Ovary (tissue), 9 donors: ENCODE measurements around the gene EPM2A. TPM values are rescaled to one million over a fixed set of nuclear protein-coding genes. Genes with fewer than 3 reads are reported as not detected.
"Not testable (repeated sequence)": the region's sequence is repeated elsewhere in the genome, so short reads cannot be mapped to it uniquely, and the experiment has no call there.

ENCODE experiments used
- DNase-seq, 5 donors: peaks; one replicate each; pipeline ENCODE4 v3.0.0-alpha.2; 2019 to 2020
- H3K27ac ChIP-seq, 2 donors: fragments of 200-600 bp; one replicate each; pipeline versions ENCODE4 v1.5.1 to v1.8.0; 2019 to 2022
- H3K27me3 ChIP-seq: fragments of 200-600 bp; one replicate; pipeline ENCODE4 v1.8.0; 2022
- H3K36me3 ChIP-seq: fragments of 200-600 bp; sonication (generic); one replicate; pipeline ENCODE4 v1.5.1; 2019
- H3K4me1 ChIP-seq: one replicate; pipeline ENCODE4 v1.8.1; 2013; ENCODE audit warnings: mild to moderate bottlenecking, moderate library complexity; ENCODE audit not compliant: insufficient read depth
- H3K4me3 ChIP-seq: fragments of 200-600 bp; sonication (generic); one replicate; pipeline ENCODE4 v1.5.1; 2017
- H3K9me3 ChIP-seq, 2 donors: fragments of 200-600 bp in 1 of 2; sonication (generic) in 1 of 2; one replicate each; pipeline versions ENCODE4 v1.5.1 to v1.8.1; 2013 to 2019; ENCODE audit warnings: mild to moderate bottlenecking in 1 of 2, moderate library complexity in 1 of 2
- CTCF ChIP-seq, 3 donors: fragments of 450-650 bp in 2 of 3; fragments of 200-600 bp in 1 of 3; IDR thresholded peaks; one replicate each; pipeline versions ENCODE4 v1.5.1 to v1.8.0; 2016 to 2022; ENCODE audit warnings: antibody characterized with exemption in 3 of 3, mild to moderate bottlenecking in 1 of 3
- EP300 ChIP-seq: sonication (generic); formaldehyde crosslinking; IDR thresholded peaks from one replicate; pipeline ENCODE4 v1.6.1; 2017; ENCODE audit warnings: antibody characterized with exemption
- POLR2A ChIP-seq: fragments of 450-650 bp; IDR thresholded peaks from one replicate; pipeline ENCODE4 v1.6.1; 2017; ENCODE audit warnings: antibody characterized with exemption, mild to moderate bottlenecking, moderate library complexity
- WGBS, 3 donors: extraction: QIAGEN DNeasy Blood & Tissue Kit in 1 of 3; methylation state at CpG; one replicate each; pipeline versions ENCODE4 v1.1.5 to v1.1.7; 2013 to 2017; 5-methylcytosine and 5-hydroxymethylcytosine counted together
- intact Hi-C, 4 donors: fragments of 100-400 bp; cut with DNase I; formaldehyde crosslinking; loops; one replicate each; pipeline versions ENCODE4 v1.11.0 to v1.15.1; 2022 to 2023
- polyA plus RNA-seq, 2 donors: library from polyadenylated mRNA; stranded (reverse); fragments of 200-250 nt in 1 of 2; fragments of 350-450 nt in 1 of 2; fragmentation: Illumina TruSeq in 1 of 2; extraction: RNeasy Lipid Tissue Mini Kit (QIAGEN cat#74804) in 1 of 2; gene quantifications; one replicate each; pipeline ENCODE4 v1.2.3, GENCODE V29; 2013 to 2014
- total RNA-seq, 7 donors: library from RNA; depleted of rRNA in 2 of 7; stranded (reverse); fragments of >200 nt in 2 of 7; fragmentation: NEBNext Ultra II Directional in 3 of 7; extraction: Animal tissue kit (Norgen Biotek cat#: 25700) in 3 of 7; gene quantifications; one replicate each; pipeline versions ENCODE4 v1.1.0 to v1.2.4, GENCODE V29; 2016 to 2023
- donor health status: DM: no; HTN: no; CAD: no; lungs with moderate emphysema.
- donor health status: DM: no; HTN: no; CAD: no.
- donor health status: Bipolar disorder and iron deficiency.
- donor health status: DM: yes; HTN: yes; CAD: no.
- donor health status: DM: no; HTN: no; CAD: no.
- donor health status: DM: yes; HTN: yes; CAD: no.

EPM2A gene
- total and polyA plus RNA-seq, 9 donors, result 6.0 to 23.9 (median 17.5) TPM

- no peak for DNase-seq
- Histone ChIP-seq H3K9me3 (no peaks in the 10 kb centered on the region), H3K4me3 (no peak overlapping the region), H3K4me1 (no peaks in the 10 kb centered on the region), H3K36me3 (no peaks in the 10 kb centered on the region), H3K27me3 (no peaks in the 10 kb centered on the region), H3K27ac (no peak overlapping the region)
- TF ChIP-seq POLR2A, result no peak
- no peak for TF ChIP-seq EP300
- TF ChIP-seq CTCF (IDR thresholded peaks at IDR 0.05), result peak in 1 of 3 donors; percentile 12
- intact Hi-C loops, result no loop called here
- 23 to 32% (median 26%) methylated on average over 3 of the region's 3 CpGs for WGBS, 3 donors
Measured at GRCh38 chr6:145704143-145704781, 31.1 kb downstream of the EPM2A start.

DNA sequence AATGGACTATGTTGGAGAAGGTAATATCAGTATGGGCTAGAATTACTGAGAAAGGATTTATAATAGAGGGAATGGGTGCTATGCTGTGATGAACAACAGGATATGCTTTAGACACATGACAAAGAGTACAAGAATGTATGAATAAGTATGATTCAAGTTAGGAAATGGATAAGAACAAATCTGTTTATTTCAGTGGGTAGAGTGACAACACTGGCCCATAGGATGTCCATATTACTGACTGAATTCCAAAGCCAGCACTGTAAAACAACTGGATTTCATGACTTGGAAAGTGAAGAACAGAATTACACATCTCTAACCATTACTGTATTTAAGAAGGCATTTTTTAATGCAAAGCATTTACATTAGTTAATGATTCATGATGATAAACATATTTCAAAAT lies 35.9 kb downstream of the EPM2A start:
- Histone ChIP-seq H3K36me3 (no peaks in the 10 kb centered on the region), H3K9me3 (no peaks in the 10 kb centered on the region), H3K27me3 (no peaks in the 10 kb centered on the region), H3K4me1 (no peaks in the 10 kb centered on the region), H3K4me3 (no peak overlapping the region), H3K27ac (no peak overlapping the region)
- no peak for TF ChIP-seq POLR2A
- TF ChIP-seq EP300, result no peak
- no peak for TF ChIP-seq CTCF (IDR thresholded peaks at IDR 0.05)
- intact Hi-C loops, result no loop called here
- no peak for DNase-seq

- 93 to 97% (median 95%) methylated on average over 12 of the region's 12 CpGs for WGBS, 3 donors
- intact Hi-C loops, result not testable (repeated sequence)
Measured at GRCh38 chr6:145697401-145697800, 37.9 kb downstream of the EPM2A start.

DNA sequence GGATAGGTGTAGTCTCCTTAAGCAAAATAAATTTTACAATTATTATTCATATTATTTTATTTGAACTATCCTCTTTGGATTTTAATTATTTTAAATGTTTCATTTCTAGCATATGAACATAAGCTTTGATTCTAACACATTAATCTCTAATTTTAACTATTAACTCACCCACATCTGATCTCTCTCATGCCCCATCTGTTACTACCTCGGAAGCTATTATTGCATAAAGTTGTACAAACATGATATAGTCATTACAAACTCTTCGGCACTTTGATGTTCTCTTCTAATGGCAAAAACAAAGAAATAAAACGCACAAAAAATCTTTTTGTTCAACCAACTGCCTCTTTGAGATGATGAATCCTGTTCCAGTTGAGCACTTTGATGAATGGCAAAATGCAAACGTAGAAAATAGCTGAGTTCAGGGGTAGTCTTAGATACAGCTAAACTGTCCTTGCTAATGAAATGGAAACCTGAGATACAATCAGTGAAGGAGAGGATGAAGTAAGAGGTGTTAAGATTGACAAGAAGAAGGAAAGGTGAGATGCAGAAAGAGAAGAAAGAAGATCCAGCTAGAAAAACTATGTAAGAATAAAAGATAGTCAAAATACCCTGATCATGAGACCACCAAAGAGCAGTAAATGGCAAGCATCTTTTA lies 41.1 kb downstream of the EPM2A start:
- no peak for DNase-seq
- H3K9me3 ChIP-seq, result no peaks in the 10 kb centered on the region
- no peaks in the 10 kb centered on the region for H3K4me1 ChIP-seq
- no peak overlapping the region for H3K27ac ChIP-seq
- intact Hi-C loops, result no loop called here
- no peaks in the 10 kb centered on the region for H3K27me3 ChIP-seq
- TF ChIP-seq CTCF (IDR thresholded peaks at IDR 0.05) (no peak), POLR2A (no peak), EP300 (no peak)
- WGBS, 3 donors, result 82 to 86% (median 85%) methylated on average over 4 of the region's 4 CpGs
- H3K4me3 ChIP-seq, result no peak overlapping the region
- H3K36me3 ChIP-seq, result no peaks in the 10 kb centered on the region

More at GRCh38 chr6:145697401-145697800, 37.9 kb downstream of the EPM2A start:
- not testable (repeated sequence) for H3K4me3 ChIP-seq, H3K27ac ChIP-seq, H3K36me3 ChIP-seq, H3K27me3 ChIP-seq, H3K4me1 ChIP-seq, DNase-seq, H3K9me3 ChIP-seq

- no peak for DNase-seq
- H3K27ac ChIP-seq, result no peak overlapping the region
- H3K27me3 ChIP-seq, result no peaks in the 10 kb centered on the region
- intact Hi-C loops, result no loop called here
- H3K9me3 ChIP-seq, result no peaks in the 10 kb centered on the region
- TF ChIP-seq EP300, result no peak
- TF ChIP-seq CTCF (IDR thresholded peaks at IDR 0.05), result no peak
- no peak for TF ChIP-seq POLR2A
- H3K4me1 ChIP-seq, result no peaks in the 10 kb centered on the region
- H3K4me3 ChIP-seq, result no peak overlapping the region
- H3K36me3 ChIP-seq, result no peaks in the 10 kb centered on the region
- WGBS, 3 donors, result 97 to 98% (median 98%) methylated on average over 2 of the region's 2 CpGs
Measured at GRCh38 chr6:145690969-145691368, 44.4 kb downstream of the EPM2A start.
